VCaP (cell line): ENCODE measurements around the gene CCDC120.

Source experiments
- H3K27ac ChIP-seq: fragments of 450-650 bp; 2 replicates; pipeline ENCODE4 v1.5.1; 2017
- CTCF ChIP-seq: fragments of 450-650 bp; conservative IDR thresholded peaks from 2 replicates; pipeline ENCODE4 v1.5.1; 2017; ENCODE audit warnings: mild to moderate bottlenecking, moderate library complexity

The CCDC120 gene

GRCh38 chrX:49102190-49102589, 43.4 kb downstream of the CCDC120 start:
- H3K27ac ChIP-seq, result no peak overlapping the region; the same call in 1 of the 2 replicates
- no peak for TF ChIP-seq CTCF

- H3K27ac ChIP-seq, result no peak overlapping the region
- TF ChIP-seq CTCF, result no peak
Observed at GRCh38 chrX:49103637-49104036, 44.8 kb downstream of the CCDC120 start.

DNA sequence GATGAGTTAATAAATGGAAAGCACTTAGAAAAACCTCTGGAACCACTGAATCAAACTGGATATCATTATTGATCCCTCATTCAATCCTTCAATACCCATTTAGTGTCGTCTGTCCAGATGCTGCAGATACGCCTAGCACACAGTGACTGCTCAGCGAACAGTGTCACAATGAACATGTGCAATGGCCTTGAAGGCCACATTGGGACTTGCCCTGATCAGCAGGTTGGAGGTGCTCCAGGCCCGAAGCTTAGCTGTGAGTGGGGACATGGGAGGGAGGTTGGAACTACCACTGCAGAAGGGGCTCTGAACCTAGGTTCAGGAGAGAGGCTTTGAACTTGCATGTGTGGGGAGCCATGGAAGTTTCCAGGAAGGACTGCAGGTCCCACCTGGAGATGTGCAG, 47.5 kb downstream of the CCDC120 start:
- no peak for TF ChIP-seq CTCF
- no peak overlapping the region for H3K27ac ChIP-seq

DNA sequence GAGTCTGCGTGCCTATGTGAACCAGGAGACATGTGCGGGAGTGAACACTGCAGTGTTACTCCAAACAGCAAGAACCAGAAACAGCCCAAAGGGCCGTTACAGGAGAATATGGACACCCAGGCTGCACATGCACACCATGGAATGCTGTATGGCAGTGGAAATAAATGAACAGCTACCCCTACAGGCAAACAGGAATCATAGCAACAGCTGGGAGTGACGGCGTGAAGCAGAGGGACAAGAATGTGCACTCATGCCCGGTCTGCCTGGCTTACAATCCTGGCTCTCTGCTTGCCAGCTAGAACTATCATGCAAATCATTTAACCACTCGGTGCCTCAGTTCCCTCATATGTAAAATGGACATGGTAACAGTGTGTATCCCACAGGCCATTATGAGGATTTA, 48.1 kb downstream of the CCDC120 start:
- TF ChIP-seq CTCF, result peak; percentile 26; the same call in 1 of the 2 replicates
- no peak overlapping the region for H3K27ac ChIP-seq

DNA sequence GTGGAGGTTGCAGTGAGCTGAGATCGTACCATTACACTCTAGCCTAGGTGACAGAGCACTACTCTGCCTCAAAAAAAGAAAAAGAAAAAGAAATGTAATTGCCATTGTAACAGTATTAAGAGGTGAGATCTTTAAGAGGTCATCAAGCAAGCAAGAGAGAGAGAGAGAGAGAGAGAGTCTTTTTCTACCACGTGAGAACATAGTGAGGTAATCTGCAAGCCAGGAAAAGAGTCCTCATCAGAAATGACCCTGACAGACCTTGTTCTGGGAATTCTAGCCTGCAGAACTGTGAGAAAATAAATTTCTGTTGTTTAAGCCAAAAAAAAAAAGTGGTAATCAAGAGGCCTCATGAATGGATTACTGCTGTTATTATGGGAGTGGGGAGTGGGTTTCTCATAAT, 49.8 kb downstream of the CCDC120 start:
- H3K27ac ChIP-seq, result no peak overlapping the region
- TF ChIP-seq CTCF, result no peak

DNA sequence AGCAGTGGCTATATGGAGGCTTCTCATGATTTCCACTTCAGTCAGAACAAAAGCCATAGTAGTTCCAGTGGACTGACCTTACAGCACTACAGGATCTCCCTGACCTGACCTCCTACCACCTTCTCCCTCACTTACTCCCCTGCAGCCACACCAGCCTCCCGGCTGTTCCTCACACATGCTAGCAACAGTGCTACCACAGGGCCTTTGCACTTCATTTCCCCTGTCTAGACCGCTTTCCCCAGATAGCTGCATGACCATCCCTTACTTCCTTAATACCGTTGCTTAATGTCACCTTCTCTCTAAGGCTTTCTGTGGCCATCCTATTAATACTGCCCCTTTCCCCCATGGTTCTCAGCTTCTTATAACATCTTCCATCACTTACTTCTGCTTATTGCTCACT, 51.6 kb downstream of the CCDC120 start:
- no peak for TF ChIP-seq CTCF
- H3K27ac ChIP-seq, result no peak overlapping the region

DNA sequence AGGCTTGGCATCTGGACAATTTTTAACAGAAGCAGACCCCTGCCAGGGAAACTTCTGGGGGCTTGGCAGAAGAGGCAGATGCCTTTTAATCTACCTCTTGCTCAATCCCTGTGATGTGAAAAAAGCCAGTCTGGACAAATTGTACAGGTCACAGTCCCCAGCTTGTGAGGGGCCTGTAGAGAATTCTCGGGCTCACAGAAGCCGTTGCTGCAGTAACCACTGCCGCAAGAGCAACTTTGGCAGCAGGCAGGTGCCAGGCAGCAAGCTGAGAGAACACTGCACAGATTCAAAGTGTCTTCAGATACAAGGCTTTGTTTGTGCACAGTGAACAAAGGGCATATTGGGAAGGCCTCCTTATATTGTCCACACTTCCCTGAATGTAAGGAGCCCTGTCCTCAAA, 53.0 kb downstream of the CCDC120 start:
- H3K27ac ChIP-seq, result no peak overlapping the region
- TF ChIP-seq CTCF, result no peak

DNA sequence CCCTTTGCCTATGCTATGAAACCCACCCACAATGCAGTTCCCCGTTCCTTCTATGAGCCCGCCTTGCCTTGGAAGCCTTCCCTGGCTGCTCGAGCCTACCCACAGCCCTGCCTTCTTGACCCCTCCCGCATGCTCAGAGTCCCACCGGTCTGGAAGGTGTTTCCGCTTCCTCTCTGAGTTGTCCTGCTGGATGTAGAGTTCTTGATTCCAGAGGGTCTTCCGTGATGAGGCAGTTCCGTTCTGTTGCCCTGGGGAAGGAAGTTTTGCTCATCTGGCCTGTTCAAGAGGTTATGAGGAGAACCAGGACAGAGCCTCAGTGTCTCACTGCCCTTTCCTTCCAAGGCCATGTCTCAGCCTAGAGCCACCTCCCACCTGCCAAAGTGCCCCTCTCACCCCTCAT, 57.3 kb downstream of the CCDC120 start:
- TF ChIP-seq CTCF, result no peak
- H3K27ac ChIP-seq, result no peak overlapping the region
